ENCODE results near the gene ABTB1.

ABTB1 gene

GRCh38 chr3:127628788-127629466 is 43.8 kb upstream of the ABTB1 start, which contains the start of gene PODXL2:
Gene PODXL2, plus strand, starts transcription at chr3:127629185. Its CDS starts 35 bp downstream, at chr3:127629220.
- Histone ChIP-seq H4K8ac (ENCODE audit: low read depth, low read length) (no peak within 1 kb of the TSS), H2BK12ac (ENCODE audit: low read length) (no peak within 1 kb of the TSS), H3K36me3 (ENCODE audit: control insufficient read depth in 1 of 2, insufficient read depth in 2 of 2, low read length in 2 of 2) (no peaks in the 10 kb centered on the region), H3K9ac (ENCODE audit: low read length) (no peak within 1 kb of the TSS), H2AK5ac (ENCODE audit: low read length) (no peak within 1 kb of the TSS), H3K4me3 (ENCODE audit: low read depth, low read length) (peak within 1 kb of the TSS; percentile 54), H2BK5ac (ENCODE audit: low read depth, low read length, poor library complexity) (no peak within 1 kb of the TSS), H4K91ac (ENCODE audit: low read depth, low read length) (no peak within 1 kb of the TSS), H2BK120ac (ENCODE audit: insufficient read depth, low read length, poor library complexity) (no peak within 1 kb of the TSS), H3K9me3 (ENCODE audit: insufficient read depth, low read depth, low read length) (peaks cover 7% of the 10 kb centered on the region), H3K23ac (ENCODE audit: low read length) (no peak within 1 kb of the TSS), H2AFZ (ENCODE audit: insufficient read depth, low read length, poor library complexity) (no peak within 1 kb of the TSS), H3K27ac (ENCODE audit: low read depth, low read length) (no peak within 1 kb of the TSS), H3K27me3 (ENCODE audit: insufficient read depth, low read length) (peaks cover 23% of the 10 kb centered on the region), H3K4me1 (ENCODE audit: control insufficient read depth in 1 of 2, insufficient read depth in 2 of 2, low read length in 2 of 2) (peaks cover 5 to 8% of the 10 kb centered on the region in 2 experiments), H3K79me1 (ENCODE audit: low read length) (no peaks in the 10 kb centered on the region), H3K4me2 (ENCODE audit: low read length) (peak within 1 kb of the TSS; percentile 74), H3K4ac (ENCODE audit: low read depth, low read length) (no peak within 1 kb of the TSS), H3K14ac (ENCODE audit: low read length) (no peak within 1 kb of the TSS), H3K79me2 (ENCODE audit: control insufficient read depth, insufficient read depth, low read length, poor library complexity) (no peaks in the 10 kb centered on the region), H3K18ac (ENCODE audit: low read length) (no peak within 1 kb of the TSS), H4K12ac (ENCODE audit: low read depth, low read length) (no peak within 1 kb of the TSS)
- WGBS (ENCODE audit: extremely low coverage, insufficient coverage, insufficient read length) = no CpG with 5 or more reads among the region's 105 CpGs
- peak; percentile 66 to 74 for DNase-seq

DNA sequence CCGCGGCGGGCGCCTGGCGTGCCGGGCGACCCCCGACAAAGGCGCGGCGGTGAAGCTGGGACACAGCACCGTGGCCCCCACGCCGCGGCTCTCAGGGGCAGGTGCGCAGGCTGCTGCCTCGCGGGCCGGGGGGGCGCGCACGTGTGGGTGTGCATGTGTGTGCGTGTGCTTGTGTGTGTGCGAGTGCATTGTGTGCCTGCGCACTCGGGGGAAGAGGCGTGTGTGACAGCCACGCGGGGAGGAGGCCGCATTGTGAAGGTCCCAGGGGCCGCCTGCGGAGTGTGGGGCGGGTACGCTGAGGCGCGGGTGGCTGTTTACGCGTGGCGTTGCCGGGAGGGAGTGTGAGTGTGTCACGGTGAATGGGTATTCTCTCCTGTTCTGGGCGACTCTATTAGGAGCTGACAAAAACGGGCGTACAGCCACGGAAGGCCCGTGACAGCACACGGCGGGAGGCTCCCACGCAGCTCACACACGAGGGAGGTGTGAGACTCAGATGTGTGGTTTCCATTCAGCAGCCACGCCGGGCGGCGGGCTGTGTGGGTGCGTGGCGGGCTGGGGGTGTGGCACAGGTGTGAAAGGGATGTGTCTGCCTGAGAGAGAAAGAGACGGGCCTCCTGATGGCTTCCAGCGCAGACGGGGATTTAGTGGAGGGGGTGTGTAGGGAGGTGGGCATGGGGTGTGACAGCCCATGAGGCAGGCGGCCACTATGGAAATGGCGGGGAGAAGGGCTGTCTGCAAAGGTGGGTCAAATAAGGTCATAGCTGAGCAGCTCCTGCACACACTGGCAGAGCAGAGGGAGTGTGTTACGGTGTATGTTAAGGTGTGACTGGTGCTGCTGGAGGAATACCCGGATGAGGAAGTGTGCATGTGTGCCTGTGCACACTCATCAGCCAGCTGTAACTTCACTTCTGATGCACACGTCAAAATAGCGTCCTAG is 43.0 kb upstream of the ABTB1 start:
- DNase-seq = no peak
- H2BK120ac ChIP-seq (ENCODE audit: insufficient read depth, low read length, poor library complexity) = no peak overlapping the region
- H4K91ac ChIP-seq (ENCODE audit: low read depth, low read length) = no peak overlapping the region
- peaks cover 7% of the 10 kb centered on the region for H3K9me3 ChIP-seq (ENCODE audit: insufficient read depth, low read depth, low read length)
- peaks cover 5 to 8% of the 10 kb centered on the region in 2 experiments for H3K4me1 ChIP-seq (ENCODE audit: control insufficient read depth in 1 of 2, insufficient read depth in 2 of 2, low read length in 2 of 2)
- no peak overlapping the region for H4K8ac ChIP-seq (ENCODE audit: low read depth, low read length)
- peaks cover 23% of the 10 kb centered on the region for H3K27me3 ChIP-seq (ENCODE audit: insufficient read depth, low read length)
- H3K27ac ChIP-seq (ENCODE audit: low read depth, low read length) = no peak overlapping the region
- WGBS (ENCODE audit: extremely low coverage, insufficient coverage, insufficient read length) = no CpG with 5 or more reads among the region's 65 CpGs
- H3K4ac ChIP-seq (ENCODE audit: low read depth, low read length) = no peak overlapping the region
- no peak overlapping the region for H2BK5ac ChIP-seq (ENCODE audit: low read depth, low read length, poor library complexity)
- peak overlapping the region; percentile 42 for H3K4me3 ChIP-seq (ENCODE audit: low read depth, low read length)
- H2AFZ ChIP-seq (ENCODE audit: insufficient read depth, low read length, poor library complexity) = no peak overlapping the region
- peak overlapping the region; percentile 74 for H3K4me2 ChIP-seq (ENCODE audit: low read length)
- H3K79me2 ChIP-seq (ENCODE audit: control insufficient read depth, insufficient read depth, low read length, poor library complexity) = no peaks in the 10 kb centered on the region
- no peak overlapping the region for H2BK12ac ChIP-seq (ENCODE audit: low read length)
- H4K12ac ChIP-seq (ENCODE audit: low read depth, low read length) = no peak overlapping the region
- no peak overlapping the region for H3K14ac ChIP-seq (ENCODE audit: low read length)
- no peaks in the 10 kb centered on the region for H3K79me1 ChIP-seq (ENCODE audit: low read length)
- H3K18ac ChIP-seq (ENCODE audit: low read length) = no peak overlapping the region
- no peak overlapping the region for H2AK5ac ChIP-seq (ENCODE audit: low read length)
- no peak overlapping the region for H3K23ac ChIP-seq (ENCODE audit: low read length)
- no peak overlapping the region for H3K9ac ChIP-seq (ENCODE audit: low read length)
- H3K36me3 ChIP-seq (ENCODE audit: control insufficient read depth in 1 of 2, insufficient read depth in 2 of 2, low read length in 2 of 2) = no peaks in the 10 kb centered on the region

DNA sequence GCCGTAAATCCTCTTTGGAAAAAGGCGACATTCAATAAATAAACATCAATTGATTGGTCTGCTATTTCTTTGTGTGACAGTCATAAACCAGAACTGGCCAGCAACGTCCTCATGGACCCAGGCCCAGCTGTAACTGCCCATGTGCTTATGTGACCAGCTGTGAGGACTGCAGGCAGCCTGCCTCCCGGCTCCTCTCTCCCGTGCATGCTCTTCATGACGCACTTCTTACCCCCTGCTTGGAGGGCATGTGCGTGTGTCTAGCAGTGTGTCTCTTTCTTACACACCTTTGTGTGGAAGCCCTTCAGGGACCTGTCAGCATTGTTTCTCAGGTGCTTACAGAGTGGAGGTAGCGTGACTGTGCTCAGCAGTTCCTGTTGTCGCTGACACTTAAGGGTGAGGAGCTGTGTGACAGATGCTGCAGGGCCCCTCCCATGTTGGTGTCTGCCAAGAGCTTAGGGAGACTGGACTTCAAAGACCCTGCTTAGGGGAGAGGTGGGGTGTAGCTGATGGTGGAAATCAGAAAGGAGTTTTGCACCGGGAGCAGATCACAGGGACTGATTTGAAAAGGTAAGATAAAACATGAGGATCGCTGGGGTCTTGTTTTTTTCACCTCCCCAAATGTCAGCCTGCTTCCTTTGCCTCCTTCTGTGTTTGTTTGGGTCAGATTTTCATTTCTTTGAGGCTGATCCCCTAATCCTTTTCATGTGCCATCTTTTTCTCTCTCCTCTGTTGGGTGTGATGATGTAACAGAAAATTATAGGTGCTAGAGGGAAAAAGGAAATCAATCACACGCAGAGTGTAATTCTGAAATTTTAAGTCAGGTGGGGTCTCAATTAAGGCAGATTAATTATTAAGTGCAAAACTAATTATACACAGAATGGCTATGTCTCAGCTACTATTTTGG is 41.7 kb upstream of the ABTB1 start:
- Histone ChIP-seq H3K23ac (ENCODE audit: low read length) (no peak overlapping the region), H2BK120ac (ENCODE audit: insufficient read depth, low read length, poor library complexity) (no peak overlapping the region), H4K91ac (ENCODE audit: low read depth, low read length) (no peak overlapping the region), H3K27me3 (ENCODE audit: insufficient read depth, low read length) (peaks cover 23% of the 10 kb centered on the region), H4K12ac (ENCODE audit: low read depth, low read length) (no peak overlapping the region), H3K14ac (ENCODE audit: low read length) (no peak overlapping the region), H2AFZ (ENCODE audit: insufficient read depth, low read length, poor library complexity) (no peak overlapping the region), H3K4me2 (ENCODE audit: low read length) (no peak overlapping the region), H2BK12ac (ENCODE audit: low read length) (no peak overlapping the region), H3K4me3 (ENCODE audit: low read depth, low read length) (no peak overlapping the region), H2BK5ac (ENCODE audit: low read depth, low read length, poor library complexity) (no peak overlapping the region), H2AK5ac (ENCODE audit: low read length) (no peak overlapping the region), H3K4ac (ENCODE audit: low read depth, low read length) (no peak overlapping the region), H3K79me1 (ENCODE audit: low read length) (no peaks in the 10 kb centered on the region), H3K79me2 (ENCODE audit: control insufficient read depth, insufficient read depth, low read length, poor library complexity) (no peaks in the 10 kb centered on the region), H3K4me1 (ENCODE audit: control insufficient read depth in 1 of 2, insufficient read depth in 2 of 2, low read length in 2 of 2) (peaks cover 5 to 8% of the 10 kb centered on the region in 2 experiments), H3K36me3 (ENCODE audit: control insufficient read depth in 1 of 2, insufficient read depth in 2 of 2, low read length in 2 of 2) (no peaks in the 10 kb centered on the region), H4K8ac (ENCODE audit: low read depth, low read length) (no peak overlapping the region), H3K9me3 (ENCODE audit: insufficient read depth, low read depth, low read length) (peaks cover 7% of the 10 kb centered on the region), H3K18ac (ENCODE audit: low read length) (no peak overlapping the region), H3K9ac (ENCODE audit: low read length) (no peak overlapping the region), H3K27ac (ENCODE audit: low read depth, low read length) (no peak overlapping the region)
- WGBS (ENCODE audit: extremely low coverage, insufficient coverage, insufficient read length) = no CpG with 5 or more reads among the region's 12 CpGs
- no peak for DNase-seq

Measured in trophoblast cell (in vitro differentiated cells and primary cell).